HG02798 (cell line): ENCODE results near the gene RAB3B.
"Not testable (repeated sequence)": the region's sequence is repeated elsewhere in the genome, so short reads cannot be mapped to it uniquely, and the experiment has no call there.

Experiments used
- ATAC-seq: cut with Tn5 transposase; IDR thresholded peaks from one replicate; pipeline ENCODE4 v1.9.1; 2021; ENCODE audit warnings: mild to moderate bottlenecking; ENCODE audit not compliant: unreplicated experiment, poor library complexity

The RAB3B gene

GRCh38 chr1:51924455-51924854 is 66.0 kb downstream of the RAB3B start:
- no peak for ATAC-seq

GRCh38 chr1:51922040-51922439 is 68.5 kb downstream of the RAB3B start:
- no peak for ATAC-seq

GRCh38 chr1:51920130-51920529 is 70.4 kb downstream of the RAB3B start:
- no peak for ATAC-seq

GRCh38 chr1:51919684-51920083 is 70.8 kb downstream of the RAB3B start:
- ATAC-seq, result no peak

- no peak for ATAC-seq
Measured at GRCh38 chr1:51916587-51917405, 73.7 kb downstream of the RAB3B start.

- no peak for ATAC-seq
Measured at GRCh38 chr1:51915951-51916350, 74.5 kb downstream of the RAB3B start.

- ATAC-seq, result no peak
Measured at GRCh38 chr1:51912881-51913280, 77.6 kb downstream of the RAB3B start.

- ATAC-seq, result no peak
Measured at GRCh38 chr1:51910221-51911000, 80.1 kb downstream of the RAB3B start.

- no peak for ATAC-seq
Measured at GRCh38 chr1:51908499-51908898, 82.0 kb downstream of the RAB3B start.

GRCh38 chr1:51907079-51907702 is 83.3 kb downstream of the RAB3B start:
- ATAC-seq, result no peak

- no peak for ATAC-seq
Measured at GRCh38 chr1:51906306-51907078, 84.0 kb downstream of the RAB3B start.

GRCh38 chr1:51902456-51902855 is 88.0 kb downstream of the RAB3B start:
- ATAC-seq, result no peak

GRCh38 chr1:51901151-51901550 is 89.3 kb downstream of the RAB3B start:
- no peak for ATAC-seq

GRCh38 chr1:51899022-51899421 is 91.5 kb downstream of the RAB3B start:
- no peak for ATAC-seq

- no peak for ATAC-seq
Measured at GRCh38 chr1:51898090-51898734, 92.3 kb downstream of the RAB3B start.

- ATAC-seq, result no peak
Measured at GRCh38 chr1:51897699-51898031, 92.8 kb downstream of the RAB3B start.

- ATAC-seq, result not testable (repeated sequence)
Measured at GRCh38 chr1:51894748-51895147, 95.8 kb downstream of the RAB3B start.

GRCh38 chr1:51878616-51879336 is 111.7 kb downstream of the RAB3B start, which contains the start of gene NRDC:
Gene NRDC, minus strand, starts transcription at chr1:51878727. Its CDS starts 112 bp downstream, at chr1:51878615.
- ATAC-seq, result peak; percentile 97

- peak; percentile 26 for ATAC-seq
Measured at GRCh38 chr1:51878308-51878615, 112.2 kb downstream of the RAB3B start.
